DMS53 treated with DMSO at 0.1 percent for 48 hours (cell line): ENCODE results near the gene NEB.

Experiments
- DNase-seq: peaks from one replicate; lab custom pipeline; 2025; ENCODE audit not compliant: unreplicated experiment; lab: John Stamatoyannopoulos, UW

Gene NEB, protein sequence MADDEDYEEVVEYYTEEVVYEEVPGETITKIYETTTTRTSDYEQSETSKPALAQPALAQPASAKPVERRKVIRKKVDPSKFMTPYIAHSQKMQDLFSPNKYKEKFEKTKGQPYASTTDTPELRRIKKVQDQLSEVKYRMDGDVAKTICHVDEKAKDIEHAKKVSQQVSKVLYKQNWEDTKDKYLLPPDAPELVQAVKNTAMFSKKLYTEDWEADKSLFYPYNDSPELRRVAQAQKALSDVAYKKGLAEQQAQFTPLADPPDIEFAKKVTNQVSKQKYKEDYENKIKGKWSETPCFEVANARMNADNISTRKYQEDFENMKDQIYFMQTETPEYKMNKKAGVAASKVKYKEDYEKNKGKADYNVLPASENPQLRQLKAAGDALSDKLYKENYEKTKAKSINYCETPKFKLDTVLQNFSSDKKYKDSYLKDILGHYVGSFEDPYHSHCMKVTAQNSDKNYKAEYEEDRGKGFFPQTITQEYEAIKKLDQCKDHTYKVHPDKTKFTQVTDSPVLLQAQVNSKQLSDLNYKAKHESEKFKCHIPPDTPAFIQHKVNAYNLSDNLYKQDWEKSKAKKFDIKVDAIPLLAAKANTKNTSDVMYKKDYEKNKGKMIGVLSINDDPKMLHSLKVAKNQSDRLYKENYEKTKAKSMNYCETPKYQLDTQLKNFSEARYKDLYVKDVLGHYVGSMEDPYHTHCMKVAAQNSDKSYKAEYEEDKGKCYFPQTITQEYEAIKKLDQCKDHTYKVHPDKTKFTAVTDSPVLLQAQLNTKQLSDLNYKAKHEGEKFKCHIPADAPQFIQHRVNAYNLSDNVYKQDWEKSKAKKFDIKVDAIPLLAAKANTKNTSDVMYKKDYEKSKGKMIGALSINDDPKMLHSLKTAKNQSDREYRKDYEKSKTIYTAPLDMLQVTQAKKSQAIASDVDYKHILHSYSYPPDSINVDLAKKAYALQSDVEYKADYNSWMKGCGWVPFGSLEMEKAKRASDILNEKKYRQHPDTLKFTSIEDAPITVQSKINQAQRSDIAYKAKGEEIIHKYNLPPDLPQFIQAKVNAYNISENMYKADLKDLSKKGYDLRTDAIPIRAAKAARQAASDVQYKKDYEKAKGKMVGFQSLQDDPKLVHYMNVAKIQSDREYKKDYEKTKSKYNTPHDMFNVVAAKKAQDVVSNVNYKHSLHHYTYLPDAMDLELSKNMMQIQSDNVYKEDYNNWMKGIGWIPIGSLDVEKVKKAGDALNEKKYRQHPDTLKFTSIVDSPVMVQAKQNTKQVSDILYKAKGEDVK (N-terminal part only)

GRCh38 chr2:151733771-151734672, at the start of gene NEB:
Gene NEB, minus strand, starts transcription at chr2:151734476. Its CDS starts 1,320 bp downstream, at chr2:151733156.
- DNase-seq: peak; percentile 58

DNA sequence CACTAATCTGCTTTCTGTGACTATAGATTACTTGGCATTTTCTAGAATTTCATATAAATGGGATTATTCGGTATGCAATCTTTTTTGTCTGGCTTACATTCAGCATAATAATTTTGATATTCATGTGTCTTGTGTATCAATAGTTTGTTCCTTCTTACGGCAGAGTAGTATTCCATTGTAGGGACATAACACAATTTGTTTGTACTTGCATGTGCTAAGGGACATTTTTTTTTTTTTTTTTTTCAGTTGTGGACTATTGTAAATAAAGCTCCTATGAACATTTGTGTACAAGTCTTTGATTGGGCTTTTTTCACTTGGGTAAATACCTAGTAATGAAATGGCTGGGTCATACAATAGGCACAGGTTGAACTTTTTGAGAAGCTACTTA, 48.9 kb upstream of the NEB start:
- DNase-seq: no peak

GRCh38 chr2:151782378-151783132, 48.3 kb upstream of the NEB start:
- no peak for DNase-seq

GRCh38 chr2:151781642-151782041, 47.4 kb upstream of the NEB start:
- DNase-seq: no peak

- DNase-seq: no peak
Observed at GRCh38 chr2:151780938-151781337, 46.7 kb upstream of the NEB start.

DNA sequence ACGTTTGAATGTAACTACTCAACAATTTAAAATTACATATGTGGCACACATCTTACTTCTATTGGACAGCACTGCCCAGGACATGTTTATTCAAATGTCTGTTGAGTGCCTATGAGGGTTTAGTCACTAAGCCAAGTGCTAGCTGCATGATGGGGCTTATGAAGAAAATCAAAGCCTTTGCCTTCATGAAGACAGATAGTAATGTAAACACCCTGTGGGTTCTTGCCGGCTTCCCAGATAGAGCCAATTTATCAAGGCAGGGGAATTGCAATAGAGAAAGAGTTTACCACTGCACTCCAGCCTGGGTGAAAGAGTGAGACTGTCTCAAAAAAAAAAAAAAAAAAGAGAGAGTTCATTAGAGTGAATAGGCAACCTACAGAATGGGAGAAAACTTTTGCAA, 43.7 kb upstream of the NEB start:
- no peak for DNase-seq

- no peak for DNase-seq
Observed at GRCh38 chr2:151777487-151777886, 43.2 kb upstream of the NEB start.

DNA sequence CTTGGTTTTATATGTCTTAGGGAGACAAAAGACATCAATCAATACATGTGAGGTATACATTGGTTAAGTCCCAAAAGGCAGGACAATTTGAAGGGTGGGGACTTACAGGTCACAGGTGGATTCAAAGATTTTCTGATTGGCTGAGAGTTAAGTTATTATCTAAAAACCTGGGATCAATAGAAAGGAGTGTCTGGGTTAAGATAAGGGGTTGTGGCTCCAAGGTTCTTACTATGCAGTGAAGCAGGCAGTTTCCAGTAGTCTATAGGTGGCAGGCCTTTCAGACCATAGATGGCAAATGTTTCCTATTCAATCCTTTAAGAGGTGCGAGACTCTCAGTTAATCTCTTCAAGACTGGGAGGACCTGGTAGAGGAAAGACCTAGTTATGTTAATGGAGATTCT, 42.1 kb upstream of the NEB start:
- DNase-seq: no peak

DNA sequence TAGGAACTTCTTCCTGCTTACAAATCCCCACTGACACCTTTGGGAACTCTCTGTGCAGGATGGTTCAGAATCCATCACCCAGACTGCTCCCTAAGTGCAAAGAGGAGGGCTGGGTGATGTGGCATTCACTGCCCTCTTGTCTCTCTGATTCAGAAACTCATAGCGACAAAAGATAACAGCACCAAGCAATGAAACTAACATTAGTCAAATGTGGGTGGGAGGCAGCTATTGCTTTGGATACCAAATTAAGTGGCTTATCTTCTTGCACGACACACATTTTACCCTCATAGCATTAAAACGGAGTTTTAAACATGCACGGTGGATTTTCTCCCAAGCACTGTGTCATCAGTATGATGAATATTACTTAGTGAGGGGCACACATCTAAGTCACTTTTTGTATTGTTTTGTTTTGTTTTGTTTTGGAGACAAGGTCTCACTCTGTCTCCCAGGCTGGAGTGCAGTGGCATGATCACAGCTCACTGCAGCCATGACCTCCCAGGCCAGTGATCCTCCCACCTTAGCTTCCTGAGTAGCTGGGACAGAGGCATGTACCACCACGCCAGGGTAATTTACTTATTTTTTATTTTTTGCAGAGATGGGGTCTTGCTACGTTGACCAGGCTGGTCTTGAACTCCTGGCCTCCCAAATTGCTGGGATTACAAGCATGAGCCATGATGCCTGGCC, 40.9 kb upstream of the NEB start:
- no peak for DNase-seq

GRCh38 chr2:151774506-151774905, 40.2 kb upstream of the NEB start:
- DNase-seq: no peak

DNA sequence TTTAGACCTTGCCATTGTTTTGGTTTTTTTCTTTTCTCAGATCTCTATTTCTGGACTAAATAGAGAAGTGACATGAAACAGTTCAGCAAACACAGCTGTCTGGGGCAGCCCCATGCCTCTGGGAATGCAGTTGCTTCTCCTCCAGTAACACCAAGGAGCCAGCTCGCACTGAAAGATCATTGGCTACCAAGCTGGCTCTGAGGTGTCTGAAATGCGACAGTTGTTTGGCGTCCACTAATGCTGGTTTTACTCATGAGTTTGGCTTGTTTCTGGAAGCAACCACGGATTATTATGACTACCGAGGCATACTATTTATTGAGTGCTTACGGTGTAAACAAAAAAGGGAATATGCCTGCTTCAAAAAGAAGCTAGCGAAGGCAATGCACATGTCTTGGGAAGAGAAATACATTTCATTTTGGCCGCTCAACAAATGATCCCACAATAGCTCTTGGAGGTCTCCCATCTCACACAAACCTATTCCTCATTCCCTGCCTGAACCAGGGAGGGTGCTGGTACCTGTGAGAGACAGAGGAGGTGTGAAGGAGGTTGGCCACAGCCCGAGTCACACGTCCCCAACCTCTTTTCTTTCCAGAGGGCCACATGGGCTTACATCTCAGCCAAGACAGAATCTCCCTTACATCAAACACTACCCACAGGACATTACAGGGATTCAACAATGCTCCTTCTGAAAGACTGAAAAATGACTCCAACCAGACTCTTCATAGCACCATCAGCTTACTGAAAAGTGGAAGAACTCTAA, 37.5 kb upstream of the NEB start:
- DNase-seq: no peak

- no peak for DNase-seq
Observed at GRCh38 chr2:151770995-151771394, 36.7 kb upstream of the NEB start.

GRCh38 chr2:151769606-151770005, 35.3 kb upstream of the NEB start:
- no peak for DNase-seq

DNA sequence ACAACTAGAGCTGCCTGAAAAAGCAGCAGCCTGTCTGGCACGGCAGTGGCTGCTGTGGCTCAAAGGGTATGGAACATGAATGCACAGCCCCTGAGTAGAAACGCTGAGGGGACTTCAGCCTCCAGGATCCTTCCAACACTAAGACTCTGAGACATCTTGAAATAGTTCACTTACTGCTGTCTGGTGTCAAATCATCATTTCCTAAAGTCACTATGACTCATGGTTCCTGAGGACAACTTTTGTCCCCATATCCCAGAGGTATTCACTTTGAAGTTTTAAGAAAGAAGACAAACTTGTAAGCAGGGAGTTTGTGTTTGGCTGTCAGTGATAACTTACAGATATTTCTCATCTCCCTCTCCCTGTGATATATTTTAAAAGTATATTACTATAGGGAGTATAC, 33.3 kb upstream of the NEB start:
- no peak for DNase-seq

DNA sequence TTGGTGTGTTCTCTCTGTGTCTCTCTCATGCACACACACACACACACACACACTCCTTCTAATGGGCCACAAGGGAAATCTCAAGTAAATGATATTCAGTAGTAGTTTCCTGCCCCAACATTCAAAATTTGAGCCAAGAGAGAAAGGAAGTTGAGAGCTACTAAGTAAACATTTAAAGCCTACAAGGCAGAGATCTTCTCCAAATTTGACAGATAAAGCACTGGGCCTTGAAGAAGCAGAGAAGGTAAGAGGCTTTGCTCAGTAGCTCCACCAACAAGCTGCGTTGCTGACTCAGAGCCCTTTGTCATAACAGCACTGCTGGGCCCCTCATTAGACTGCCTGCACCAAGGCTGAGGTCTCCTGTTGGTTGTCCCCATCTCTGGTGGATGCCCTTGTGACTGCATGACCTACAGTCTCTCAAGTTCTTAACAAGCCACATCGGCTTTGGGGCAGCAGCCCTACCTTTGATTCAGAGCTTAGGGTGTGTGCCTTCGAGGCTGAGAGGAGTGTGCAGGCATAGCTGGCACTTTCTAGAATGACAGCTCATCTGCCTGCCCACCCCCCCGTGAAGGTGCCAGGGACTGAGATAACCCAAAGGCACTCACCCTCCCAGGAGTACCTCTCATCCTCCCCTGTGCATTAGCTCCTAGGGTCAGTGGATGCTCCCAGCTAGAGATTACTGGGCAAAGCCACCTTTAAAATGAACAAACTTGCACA, 32.3 kb upstream of the NEB start:
- DNase-seq: no peak

DNA sequence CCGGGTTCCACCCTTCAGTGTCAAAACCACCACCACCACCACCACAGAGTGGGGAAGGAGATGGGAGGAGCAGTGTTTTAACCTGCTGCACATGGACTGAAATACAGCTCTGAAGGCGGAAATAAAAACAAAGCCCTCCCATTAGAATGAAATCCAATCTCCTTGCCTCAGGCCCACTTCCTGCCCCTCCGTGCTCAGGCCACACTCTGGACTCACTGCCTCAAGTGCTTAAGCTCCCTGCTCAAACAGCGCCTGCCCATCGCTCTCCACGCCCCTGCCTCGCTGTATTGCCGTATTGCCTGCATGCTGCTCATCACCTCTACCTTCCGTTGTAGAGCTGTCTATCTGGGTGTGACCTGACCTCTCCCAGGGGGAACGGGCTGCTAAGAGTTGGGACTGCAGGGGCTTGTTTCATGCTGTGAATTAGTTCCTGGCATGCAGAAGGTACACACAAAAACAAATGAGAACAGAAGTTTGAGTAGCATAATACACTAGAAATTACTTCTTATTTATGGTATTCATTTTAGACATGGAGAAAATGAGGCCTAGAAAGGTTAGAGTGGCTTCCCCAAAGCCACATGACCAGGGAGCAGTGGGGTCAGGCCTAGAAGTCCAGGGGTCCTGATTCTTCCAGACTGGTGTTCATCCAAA, 31.6 kb upstream of the NEB start:
- DNase-seq: no peak

DNA sequence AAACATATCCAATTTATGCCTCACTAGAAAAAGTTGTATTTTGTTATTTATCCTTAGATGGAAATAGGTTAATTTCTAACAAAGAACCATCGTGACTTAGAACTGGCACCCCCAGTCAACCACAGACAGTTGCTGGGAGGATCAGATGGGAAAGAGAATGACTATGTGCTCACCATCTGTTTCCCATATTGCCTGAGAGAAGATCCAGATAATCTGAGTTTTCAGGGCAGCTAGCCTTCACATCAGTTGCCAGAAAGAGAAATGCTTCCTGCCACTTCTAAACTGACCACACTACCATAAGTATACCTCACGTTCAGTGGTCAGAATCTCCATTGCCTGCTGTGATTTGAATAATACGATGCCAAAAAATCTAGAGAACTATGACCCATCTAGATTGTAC, 28.4 kb upstream of the NEB start:
- DNase-seq: no peak
